NK-92 treated with Interleukin-12 subunit alpha and Interleukin-12 subunit beta, amount 100 ng/mL, for 24 hours (cell line): ENCODE measurements around the gene ADIPOQ.
"Not testable (repeated sequence)": the region's sequence is repeated elsewhere in the genome, so short reads cannot be mapped to it uniquely, and the experiment has no call there.

Source experiments
- DNase-seq: peaks from one replicate; lab custom pipeline; 2025; lab: John Stamatoyannopoulos, UW

Gene ADIPOQ

DNA sequence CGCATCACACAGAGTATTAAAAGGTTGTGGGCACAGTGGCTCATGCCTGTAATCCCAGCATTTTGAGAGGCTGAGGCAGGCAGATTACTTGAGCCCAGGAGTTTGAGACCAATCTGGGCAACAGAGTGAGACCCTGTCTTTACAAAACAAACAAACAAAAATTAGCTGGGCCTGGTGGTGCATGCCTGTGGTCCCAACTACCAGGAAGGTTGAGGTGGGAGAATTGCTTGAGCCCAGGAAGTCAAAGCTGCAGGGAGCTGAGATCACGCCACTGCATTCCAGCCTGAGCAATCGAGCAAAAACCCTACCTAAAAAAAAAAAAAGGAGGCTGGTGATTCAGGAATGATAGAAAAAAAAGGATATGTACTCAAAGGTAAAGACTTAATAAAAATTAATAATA, 59.6 kb downstream of the ADIPOQ start:
- DNase-seq, result no peak

DNA sequence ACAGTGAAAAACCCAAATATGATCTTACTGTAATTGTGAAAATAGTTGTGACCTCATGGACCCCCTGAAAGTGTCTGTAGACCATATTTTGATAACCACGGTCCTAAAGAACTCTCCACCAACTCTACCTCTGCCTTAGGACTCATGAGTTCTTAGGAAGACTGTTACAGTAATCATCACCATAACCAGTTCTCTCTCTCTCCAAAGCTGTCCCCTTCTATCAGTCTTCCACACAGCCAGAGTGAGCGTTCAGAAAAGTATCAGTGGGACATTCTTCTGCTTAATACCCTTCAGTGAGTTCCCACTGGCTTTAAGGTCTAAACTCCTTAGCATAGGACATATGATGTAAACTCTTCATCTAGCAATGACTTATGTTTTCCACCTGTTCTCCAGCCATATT, 60.2 kb downstream of the ADIPOQ start:
- DNase-seq, result no peak

DNA sequence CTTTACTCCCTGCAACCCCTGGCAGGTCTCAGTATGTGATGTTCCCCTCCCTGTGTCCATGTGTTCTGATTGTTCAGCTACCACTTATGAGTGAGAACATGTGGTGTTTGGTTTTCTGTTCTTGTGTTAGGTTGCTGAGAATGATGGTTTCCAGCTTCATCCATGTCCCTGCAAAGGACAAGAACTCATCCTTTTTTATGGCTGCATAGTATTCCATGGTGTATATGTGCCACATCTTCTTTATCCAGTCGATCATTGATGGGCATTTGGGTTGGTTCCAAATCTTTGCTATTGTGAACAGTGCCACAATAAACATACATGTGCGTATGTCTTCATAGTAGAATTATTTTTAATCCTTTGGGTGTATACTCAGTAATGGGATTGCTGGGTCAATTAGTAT, 61.2 kb downstream of the ADIPOQ start:
- not testable (repeated sequence) for DNase-seq

DNA sequence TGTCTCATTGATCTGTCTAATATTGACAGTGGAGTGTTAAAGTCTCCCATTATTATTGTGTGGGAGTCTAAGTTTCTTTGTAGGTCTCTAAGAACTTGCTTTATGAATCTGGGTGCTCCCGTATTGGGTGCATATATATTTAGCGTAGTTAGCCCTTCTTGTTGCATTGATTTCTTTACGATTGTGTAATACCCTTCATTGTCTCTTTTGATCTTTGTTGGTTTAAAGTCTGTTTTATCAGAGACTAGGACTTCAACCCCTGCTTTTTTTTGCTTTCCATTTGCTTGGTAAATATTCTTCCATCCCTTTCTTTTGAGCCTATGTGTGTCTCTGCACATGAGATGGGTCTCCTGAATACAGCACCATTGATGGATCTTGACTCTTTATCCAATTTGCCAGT, 64.6 kb downstream of the ADIPOQ start:
- not testable (repeated sequence) for DNase-seq
